Measurements from ENCODE around the gene EXOSC7. TPM values are rescaled to one million over a fixed set of nuclear protein-coding genes. Genes with fewer than 3 reads are reported as not detected.
"Not testable (repeated sequence)": the region's sequence is repeated elsewhere in the genome, so short reads cannot be mapped to it uniquely, and the experiment has no call there.

Gene EXOSC7
- total RNA-seq = 24.2 TPM

GRCh38 chr3:44976002-44976815, at the start of gene EXOSC7, which contains the start of gene ZDHHC3:
EXOSC7 (plus strand) TSS chr3:44976244; CDS start chr3:44976278, 34 bp downstream.
ZDHHC3 (minus strand) TSS chr3:44976174; CDS start chr3:44959436, 16,738 bp downstream.
- DNase-seq = peak; percentile 83

GRCh38 chr3:44926921-44927320, 49.1 kb upstream of the EXOSC7 start:
- DNase-seq = no peak

- no peak for DNase-seq
Measured at GRCh38 chr3:44927371-44927770, 48.7 kb upstream of the EXOSC7 start.

- no peak for DNase-seq
Measured at GRCh38 chr3:44929782-44930181, 46.3 kb upstream of the EXOSC7 start.

- no peak for DNase-seq
Measured at GRCh38 chr3:44930911-44931310, 45.1 kb upstream of the EXOSC7 start.

GRCh38 chr3:44931791-44932190, 44.3 kb upstream of the EXOSC7 start:
- DNase-seq = no peak

GRCh38 chr3:44932271-44932670, 43.8 kb upstream of the EXOSC7 start:
- no peak for DNase-seq

- no peak for DNase-seq
Measured at GRCh38 chr3:44932986-44933944, 42.8 kb upstream of the EXOSC7 start.

- DNase-seq = peak; percentile 6
Measured at GRCh38 chr3:44939581-44940036, 36.4 kb upstream of the EXOSC7 start.

- DNase-seq = no peak
Measured at GRCh38 chr3:44942202-44942921, 33.7 kb upstream of the EXOSC7 start.

- no peak for DNase-seq
Measured at GRCh38 chr3:44948239-44948638, 27.8 kb upstream of the EXOSC7 start.

- not testable (repeated sequence) for DNase-seq
Measured at GRCh38 chr3:44949770-44950169, 26.3 kb upstream of the EXOSC7 start.

- DNase-seq = no peak
Measured at GRCh38 chr3:44950275-44950734, 25.7 kb upstream of the EXOSC7 start.

- no peak for DNase-seq
Measured at GRCh38 chr3:44952689-44953088, 23.4 kb upstream of the EXOSC7 start.

- DNase-seq = no peak
Measured at GRCh38 chr3:44954304-44954703, 21.7 kb upstream of the EXOSC7 start.

GRCh38 chr3:44954962-44955361, 21.1 kb upstream of the EXOSC7 start:
- no peak for DNase-seq

- DNase-seq = no peak
Measured at GRCh38 chr3:44955917-44956316, 20.1 kb upstream of the EXOSC7 start.

GRCh38 chr3:44957986-44958385, 18.1 kb upstream of the EXOSC7 start:
- DNase-seq = no peak

GRCh38 chr3:44958386-44958785, 17.7 kb upstream of the EXOSC7 start:
- no peak for DNase-seq

- no peak for DNase-seq
Measured at GRCh38 chr3:44960387-44961026, 15.5 kb upstream of the EXOSC7 start.

- no peak for DNase-seq
Measured at GRCh38 chr3:44961888-44962287, 14.2 kb upstream of the EXOSC7 start.

Measured in occipital lobe (tissue), 2 donors.